Neural cell (in vitro differentiated cells): ENCODE data around the gene ACSM5. TPM values are rescaled to one million over a fixed set of nuclear protein-coding genes. Genes with fewer than 3 reads are reported as not detected.

Source experiments
- H2AFZ ChIP-seq: fragments of 200-600, 300-800 bp; sonication (generic), shearing (Covaris generic); 2 replicates; pipeline ENCODE4 v1.6.0; 2014; ENCODE audit warnings: low read depth, mild to moderate bottlenecking, antibody characterized with exemption, low read length, moderate library complexity
- H3F3A ChIP-seq: fragments of 200-600 bp; shearing (Covaris generic); 2 replicates; pipeline ENCODE4 v1.6.1; 2016; ENCODE audit warnings: mild to moderate bottlenecking, moderate library complexity, mixed read lengths, antibody characterized with exemption, low read length; ENCODE audit not compliant: insufficient read depth, poor library complexity, severe bottlenecking
- H3K27ac ChIP-seq: fragments of 200-600, 300-800 bp; sonication (generic), shearing (Covaris generic); 2 replicates; pipeline ENCODE4 v1.5.1; 2014; ENCODE audit warnings: mild to moderate bottlenecking, low read length, moderate library complexity
- H3K27me3 ChIP-seq: fragments of 300-800, 200-600 bp; sonication (generic), shearing (Covaris generic); 2 replicates; pipeline ENCODE4 v1.6.0; 2014; ENCODE audit warnings: mild to moderate bottlenecking, low read depth, low read length, moderate library complexity; ENCODE audit not compliant: insufficient read depth
- H3K36me3 ChIP-seq: fragments of 300-800, 200-600 bp; sonication (generic), shearing (Covaris generic); 2 replicates; pipeline ENCODE4 v1.5.1; 2014; ENCODE audit warnings: mild to moderate bottlenecking, antibody characterized with exemption, low read length, moderate library complexity; ENCODE audit not compliant: insufficient read depth
- H3K4me2 ChIP-seq: fragments of 300-800, 200-600 bp; sonication (generic), shearing (Covaris generic); 2 replicates; pipeline ENCODE4 v1.6.0; 2014; ENCODE audit warnings: mild to moderate bottlenecking, low read length
- H3K4me3 ChIP-seq: fragments of 300-800, 200-600 bp; sonication (generic), shearing (Covaris generic); 2 replicates; pipeline ENCODE4 v1.5.1; 2014; ENCODE audit warnings: mild to moderate bottlenecking, low read length, moderate library complexity
- H3K79me2 ChIP-seq: fragments of 200-600 bp; shearing (Covaris generic); replicated peaks from 2 replicates; pipeline ENCODE4 v1.6.0; 2014; ENCODE audit warnings: mild to moderate bottlenecking, low read length, moderate library complexity; ENCODE audit not compliant: insufficient read depth
- H3K9ac ChIP-seq: fragments of 300-800, 200-600 bp; sonication (generic), shearing (Covaris generic); 2 replicates; pipeline ENCODE4 v1.6.1; 2016; ENCODE audit warnings: mild to moderate bottlenecking, low read length, mixed read lengths
- H3K9me2 ChIP-seq: fragments of 200-600 bp; shearing (Covaris generic); 2 replicates; pipeline ENCODE4 v1.6.1; 2016; ENCODE audit warnings: mild to moderate bottlenecking, low read length, mixed read lengths; ENCODE audit not compliant: insufficient read depth
- H3K9me3 ChIP-seq: fragments of 200-600, 300-800 bp; sonication (generic), shearing (Covaris generic); 2 replicates; pipeline ENCODE4 v1.6.1; 2016; ENCODE audit warnings: mild to moderate bottlenecking, mixed run types, low read length, moderate library complexity, mixed read lengths
- H4K20me1 ChIP-seq: fragments of 200-600 bp; shearing (Covaris generic); 2 replicates; pipeline ENCODE4 v1.6.1; 2016; ENCODE audit warnings: mild to moderate bottlenecking, mixed run types; ENCODE audit not compliant: insufficient read depth
- EP300 ChIP-seq: fragments of 450-650 bp; conservative IDR thresholded peaks from 2 replicates; pipeline ENCODE4 v1.6.1; 2014; ENCODE audit warnings: antibody characterized with exemption, mild to moderate bottlenecking, moderate library complexity; ENCODE audit not compliant: poor library complexity, severe bottlenecking
- EZH2 ChIP-seq: fragments of 200-600, 300-800 bp; shearing (Covaris generic), sonication (generic); IDR thresholded peaks from 2 replicates; pipeline ENCODE4 v1.6.1; 2014; ENCODE audit warnings: antibody characterized with exemption, low read length, borderline replicate concordance, mild to moderate bottlenecking; ENCODE audit not compliant: insufficient read depth, poor library complexity, severe bottlenecking
- MXI1 ChIP-seq: fragments of 450-650 bp; conservative IDR thresholded peaks from 2 replicates; pipeline ENCODE4 v1.6.1; 2014; ENCODE audit warnings: antibody characterized with exemption, mild to moderate bottlenecking; ENCODE audit not compliant: poor library complexity, severe bottlenecking
- POLR2AphosphoS5 ChIP-seq: IDR thresholded peaks from 2 replicates; pipeline ENCODE4 v1.6.1; 2012
- RAD21 ChIP-seq: fragments of 450-650 bp; conservative IDR thresholded peaks from 2 replicates; pipeline ENCODE4 v1.6.1; 2014; ENCODE audit warnings: antibody characterized with exemption, mild to moderate bottlenecking, moderate library complexity
- SMC3 ChIP-seq: fragments of 450-650 bp; conservative IDR thresholded peaks from 2 replicates; pipeline ENCODE4 v1.6.1; 2014; ENCODE audit warnings: antibody characterized with exemption, mild to moderate bottlenecking, moderate library complexity; ENCODE audit not compliant: poor library complexity
- TAF1 ChIP-seq: IDR thresholded peaks from 2 replicates; pipeline ENCODE4 v1.6.1; 2012; ENCODE audit warnings: low read depth
- polyA plus RNA-seq: library from polyadenylated mRNA; depleted of rRNA; stranded (reverse); fragments of >200 nt; gene quantifications from 2 replicates; pipeline ENCODE4 v1.2.3, GENCODE V29; 2014
- TF ChIP-seq, protein P1 (sequence below): IDR thresholded peaks from 2 replicates; pipeline ENCODE4 v1.6.1; 2012; ENCODE audit warnings: borderline replicate concordance
- TF ChIP-seq, protein P2 (sequence below): fragments of 450-650 bp; IDR thresholded peaks from 2 replicates; pipeline ENCODE4 v1.5.1; 2014; ENCODE audit warnings: antibody characterized with exemption, mild to moderate bottlenecking, moderate library complexity; ENCODE audit not compliant: poor library complexity, severe bottlenecking

Gene ACSM5
- polyA plus RNA-seq, 1 donor from 2014 or later: not detected

DNA sequence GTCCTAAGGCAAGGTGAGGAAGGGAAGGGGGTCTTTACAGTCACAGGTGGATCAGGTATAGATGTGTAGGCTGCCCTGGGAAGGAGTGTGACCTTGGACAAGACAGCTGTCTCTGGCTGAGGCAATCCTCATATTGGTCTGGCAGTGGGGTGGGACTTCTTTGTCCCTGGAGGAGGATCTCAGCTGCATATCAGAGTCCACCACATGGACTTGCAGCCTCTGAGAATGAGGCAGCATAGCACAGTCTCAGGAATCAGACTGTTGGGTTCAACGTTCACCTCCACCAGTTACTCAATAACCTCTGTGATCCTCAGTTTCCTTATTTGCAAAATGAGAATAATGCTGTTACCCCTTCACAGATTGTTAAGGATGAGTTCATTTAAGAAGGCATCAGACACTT lies 75.4 kb downstream of the ACSM5 start:
- TF ChIP-seq MXI1 (no peak), SMC3 (no peak), POLR2AphosphoS5 (no peak), EP300 (no peak), TAF1 (no peak), EZH2 (no peak), RAD21 (no peak)
- TF ChIP-seq, protein P1, sequence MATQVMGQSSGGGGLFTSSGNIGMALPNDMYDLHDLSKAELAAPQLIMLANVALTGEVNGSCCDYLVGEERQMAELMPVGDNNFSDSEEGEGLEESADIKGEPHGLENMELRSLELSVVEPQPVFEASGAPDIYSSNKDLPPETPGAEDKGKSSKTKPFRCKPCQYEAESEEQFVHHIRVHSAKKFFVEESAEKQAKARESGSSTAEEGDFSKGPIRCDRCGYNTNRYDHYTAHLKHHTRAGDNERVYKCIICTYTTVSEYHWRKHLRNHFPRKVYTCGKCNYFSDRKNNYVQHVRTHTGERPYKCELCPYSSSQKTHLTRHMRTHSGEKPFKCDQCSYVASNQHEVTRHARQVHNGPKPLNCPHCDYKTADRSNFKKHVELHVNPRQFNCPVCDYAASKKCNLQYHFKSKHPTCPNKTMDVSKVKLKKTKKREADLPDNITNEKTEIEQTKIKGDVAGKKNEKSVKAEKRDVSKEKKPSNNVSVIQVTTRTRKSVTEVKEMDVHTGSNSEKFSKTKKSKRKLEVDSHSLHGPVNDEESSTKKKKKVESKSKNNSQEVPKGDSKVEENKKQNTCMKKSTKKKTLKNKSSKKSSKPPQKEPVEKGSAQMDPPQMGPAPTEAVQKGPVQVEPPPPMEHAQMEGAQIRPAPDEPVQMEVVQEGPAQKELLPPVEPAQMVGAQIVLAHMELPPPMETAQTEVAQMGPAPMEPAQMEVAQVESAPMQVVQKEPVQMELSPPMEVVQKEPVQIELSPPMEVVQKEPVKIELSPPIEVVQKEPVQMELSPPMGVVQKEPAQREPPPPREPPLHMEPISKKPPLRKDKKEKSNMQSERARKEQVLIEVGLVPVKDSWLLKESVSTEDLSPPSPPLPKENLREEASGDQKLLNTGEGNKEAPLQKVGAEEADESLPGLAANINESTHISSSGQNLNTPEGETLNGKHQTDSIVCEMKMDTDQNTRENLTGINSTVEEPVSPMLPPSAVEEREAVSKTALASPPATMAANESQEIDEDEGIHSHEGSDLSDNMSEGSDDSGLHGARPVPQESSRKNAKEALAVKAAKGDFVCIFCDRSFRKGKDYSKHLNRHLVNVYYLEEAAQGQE: no peak
- TF ChIP-seq, protein P2, sequence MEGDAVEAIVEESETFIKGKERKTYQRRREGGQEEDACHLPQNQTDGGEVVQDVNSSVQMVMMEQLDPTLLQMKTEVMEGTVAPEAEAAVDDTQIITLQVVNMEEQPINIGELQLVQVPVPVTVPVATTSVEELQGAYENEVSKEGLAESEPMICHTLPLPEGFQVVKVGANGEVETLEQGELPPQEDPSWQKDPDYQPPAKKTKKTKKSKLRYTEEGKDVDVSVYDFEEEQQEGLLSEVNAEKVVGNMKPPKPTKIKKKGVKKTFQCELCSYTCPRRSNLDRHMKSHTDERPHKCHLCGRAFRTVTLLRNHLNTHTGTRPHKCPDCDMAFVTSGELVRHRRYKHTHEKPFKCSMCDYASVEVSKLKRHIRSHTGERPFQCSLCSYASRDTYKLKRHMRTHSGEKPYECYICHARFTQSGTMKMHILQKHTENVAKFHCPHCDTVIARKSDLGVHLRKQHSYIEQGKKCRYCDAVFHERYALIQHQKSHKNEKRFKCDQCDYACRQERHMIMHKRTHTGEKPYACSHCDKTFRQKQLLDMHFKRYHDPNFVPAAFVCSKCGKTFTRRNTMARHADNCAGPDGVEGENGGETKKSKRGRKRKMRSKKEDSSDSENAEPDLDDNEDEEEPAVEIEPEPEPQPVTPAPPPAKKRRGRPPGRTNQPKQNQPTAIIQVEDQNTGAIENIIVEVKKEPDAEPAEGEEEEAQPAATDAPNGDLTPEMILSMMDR: no peak
- Histone ChIP-seq H3K27me3 (no peaks in the 10 kb centered on the region), H3K36me3 (no peaks in the 10 kb centered on the region), H2AFZ (no peak overlapping the region), H3K27ac (no peak overlapping the region), H3K9me2 (no peaks in the 10 kb centered on the region), H3K9ac (no peak overlapping the region), H4K20me1 (no peaks in the 10 kb centered on the region), H3K4me2 (no peak overlapping the region), H3F3A (no peaks in the 10 kb centered on the region), H3K9me3 (no peaks in the 10 kb centered on the region), H3K79me2 (no peaks in the 10 kb centered on the region), H3K4me3 (no peak overlapping the region)

DNA sequence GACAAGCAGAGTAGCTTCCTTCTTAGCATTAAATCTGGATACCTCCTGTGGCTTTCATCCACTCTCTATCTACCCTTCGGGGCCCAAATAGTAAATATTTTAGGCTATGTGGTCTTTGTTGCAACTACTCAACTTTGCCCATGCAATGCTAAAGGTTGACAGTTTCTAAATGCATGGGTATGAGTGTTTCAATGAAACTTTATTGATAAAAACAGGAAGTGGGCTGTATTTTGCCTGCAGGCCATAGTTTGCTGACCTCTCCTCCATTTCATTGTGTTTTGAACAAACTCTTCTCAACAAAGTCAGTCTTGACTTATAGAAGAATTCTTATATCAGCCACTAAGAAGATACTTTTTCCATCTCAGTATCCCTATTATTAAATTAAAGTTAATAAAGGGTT lies 76.1 kb downstream of the ACSM5 start:
- no peak overlapping the region for H3K9ac ChIP-seq
- H3K79me2 ChIP-seq: no peaks in the 10 kb centered on the region
- no peak overlapping the region for H3K27ac ChIP-seq
- H3K36me3 ChIP-seq: no peaks in the 10 kb centered on the region
- no peaks in the 10 kb centered on the region for H3K9me3 ChIP-seq
- H4K20me1 ChIP-seq: no peaks in the 10 kb centered on the region
- no peak overlapping the region for H3K4me2 ChIP-seq
- TF ChIP-seq, protein P1: no peak
- no peak for TF ChIP-seq POLR2AphosphoS5
- TF ChIP-seq RAD21: no peak
- no peak for TF ChIP-seq EZH2
- TF ChIP-seq, protein P2: no peak
- no peak overlapping the region for H2AFZ ChIP-seq
- no peak overlapping the region for H3K4me3 ChIP-seq
- no peaks in the 10 kb centered on the region for H3K9me2 ChIP-seq
- H3K27me3 ChIP-seq: no peaks in the 10 kb centered on the region
- H3F3A ChIP-seq: no peaks in the 10 kb centered on the region
